ENCODE data around the gene TSGA10IP.

DNA sequence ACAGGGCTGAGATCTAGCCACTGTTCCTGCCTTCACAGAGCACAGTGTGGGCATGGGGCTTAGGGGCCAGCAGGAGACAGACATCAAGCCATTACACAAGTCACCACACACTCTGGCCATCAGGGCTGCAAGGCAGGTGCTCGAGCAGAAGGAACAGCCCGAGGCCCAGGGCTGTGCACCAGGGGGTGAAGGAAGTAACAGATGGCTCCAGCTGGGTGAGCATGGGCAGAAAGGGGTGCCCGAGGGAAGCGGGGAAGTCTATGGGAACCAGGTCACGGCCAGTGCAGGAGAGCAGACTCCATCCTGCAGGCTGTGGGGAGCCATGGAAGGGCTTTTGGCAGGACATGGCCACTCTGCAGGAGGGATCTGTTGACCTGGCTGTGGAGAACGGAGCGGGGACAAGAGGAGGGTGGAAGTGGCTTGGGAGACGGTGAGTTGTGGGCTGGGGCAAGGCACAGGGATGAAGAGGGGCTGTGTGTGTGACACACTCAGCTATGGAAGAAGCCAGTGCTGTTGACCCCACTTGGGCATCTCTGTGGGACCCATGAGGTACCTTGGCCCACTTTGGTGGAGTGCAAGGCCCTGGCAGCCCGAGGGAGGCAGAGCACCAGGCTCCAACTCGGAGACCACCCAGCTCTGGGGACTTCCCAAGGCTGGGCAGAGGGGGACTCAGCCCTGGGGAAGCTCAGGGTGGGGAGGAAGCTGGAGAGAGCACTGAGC is 30.0 kb upstream of the TSGA10IP start:
- TF ChIP-seq, protein P1, sequence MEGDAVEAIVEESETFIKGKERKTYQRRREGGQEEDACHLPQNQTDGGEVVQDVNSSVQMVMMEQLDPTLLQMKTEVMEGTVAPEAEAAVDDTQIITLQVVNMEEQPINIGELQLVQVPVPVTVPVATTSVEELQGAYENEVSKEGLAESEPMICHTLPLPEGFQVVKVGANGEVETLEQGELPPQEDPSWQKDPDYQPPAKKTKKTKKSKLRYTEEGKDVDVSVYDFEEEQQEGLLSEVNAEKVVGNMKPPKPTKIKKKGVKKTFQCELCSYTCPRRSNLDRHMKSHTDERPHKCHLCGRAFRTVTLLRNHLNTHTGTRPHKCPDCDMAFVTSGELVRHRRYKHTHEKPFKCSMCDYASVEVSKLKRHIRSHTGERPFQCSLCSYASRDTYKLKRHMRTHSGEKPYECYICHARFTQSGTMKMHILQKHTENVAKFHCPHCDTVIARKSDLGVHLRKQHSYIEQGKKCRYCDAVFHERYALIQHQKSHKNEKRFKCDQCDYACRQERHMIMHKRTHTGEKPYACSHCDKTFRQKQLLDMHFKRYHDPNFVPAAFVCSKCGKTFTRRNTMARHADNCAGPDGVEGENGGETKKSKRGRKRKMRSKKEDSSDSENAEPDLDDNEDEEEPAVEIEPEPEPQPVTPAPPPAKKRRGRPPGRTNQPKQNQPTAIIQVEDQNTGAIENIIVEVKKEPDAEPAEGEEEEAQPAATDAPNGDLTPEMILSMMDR (IDR thresholded peaks at IDR 0.05) = no peak
- no peak for TF ChIP-seq POLR2AphosphoS5 (IDR thresholded peaks at IDR 0.05)
- no peak for TF ChIP-seq POLR2A (IDR thresholded peaks at IDR 0.05)

Data from gastroesophageal sphincter (tissue), 3 donors.